GM12874 (cell line): Measurements from ENCODE around the gene DIAPH3.

Source experiments
- CTCF ChIP-seq: IDR thresholded peaks from 2 replicates; pipeline ENCODE4 v1.5.1; 2011; ENCODE audit warnings: low read depth, mild to moderate bottlenecking, control low read depth, low read length, moderate library complexity; ENCODE audit not compliant: insufficient read depth

The DIAPH3 gene

DNA sequence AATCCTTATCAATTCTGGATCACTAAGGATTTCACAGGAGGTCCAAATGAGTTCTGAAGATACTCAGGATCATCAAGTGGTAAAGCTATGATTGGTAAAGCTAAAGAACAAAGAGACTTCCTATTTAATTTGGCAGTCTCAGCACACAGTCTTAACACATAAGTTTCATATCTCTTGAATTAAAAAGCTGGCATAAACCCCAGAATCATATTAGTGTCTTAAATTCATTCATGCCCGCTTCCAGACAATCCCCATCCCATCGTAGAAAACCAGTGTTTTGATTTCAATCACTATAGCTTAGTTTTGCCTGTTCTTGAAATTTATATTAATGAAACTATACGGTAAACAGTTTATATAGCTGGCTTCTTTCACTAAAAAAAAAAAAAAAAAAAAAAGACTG is 278.7 kb downstream of the DIAPH3 start:
- no peak for TF ChIP-seq CTCF

DNA sequence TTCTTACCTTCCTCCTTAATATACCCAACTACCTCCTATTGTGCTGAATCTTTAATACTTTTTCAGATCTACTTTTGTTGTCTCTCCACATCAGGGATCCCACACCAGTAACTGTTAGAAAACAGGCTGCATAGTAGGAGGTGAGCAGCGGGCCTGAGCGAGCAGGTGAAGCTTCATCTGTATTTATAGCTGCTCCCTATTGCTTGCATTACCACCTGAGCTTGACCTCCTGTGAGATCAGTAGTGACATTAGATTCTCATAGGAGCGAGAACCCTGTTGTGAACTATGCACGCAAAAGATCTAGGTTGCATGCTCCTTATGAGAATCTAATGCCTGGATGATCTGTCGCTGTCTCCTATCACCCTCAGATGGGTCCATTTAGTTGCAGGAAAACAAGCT is 279.8 kb downstream of the DIAPH3 start:
- TF ChIP-seq CTCF, result no peak

DNA sequence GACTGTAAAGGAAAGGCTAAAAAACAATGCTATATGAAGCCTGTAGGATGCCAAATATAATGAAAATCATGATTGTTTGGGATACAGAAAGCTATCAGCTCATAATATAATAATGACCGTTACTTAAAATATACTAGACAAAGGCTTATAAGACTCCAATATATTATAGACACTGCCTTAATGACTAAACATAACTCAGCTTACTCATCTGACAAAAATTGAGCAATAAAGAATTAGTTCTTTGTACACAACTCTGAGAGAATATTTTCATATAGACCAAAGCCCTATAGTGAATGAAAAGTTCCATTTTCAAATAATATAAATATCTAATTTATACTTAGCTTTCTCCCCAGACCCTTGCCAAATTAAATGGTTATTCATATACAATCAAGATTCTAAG is 283.3 kb downstream of the DIAPH3 start:
- no peak for TF ChIP-seq CTCF

- no peak for TF ChIP-seq CTCF
Measured at GRCh38 chr13:59879281-59879680, 284.4 kb downstream of the DIAPH3 start.

DNA sequence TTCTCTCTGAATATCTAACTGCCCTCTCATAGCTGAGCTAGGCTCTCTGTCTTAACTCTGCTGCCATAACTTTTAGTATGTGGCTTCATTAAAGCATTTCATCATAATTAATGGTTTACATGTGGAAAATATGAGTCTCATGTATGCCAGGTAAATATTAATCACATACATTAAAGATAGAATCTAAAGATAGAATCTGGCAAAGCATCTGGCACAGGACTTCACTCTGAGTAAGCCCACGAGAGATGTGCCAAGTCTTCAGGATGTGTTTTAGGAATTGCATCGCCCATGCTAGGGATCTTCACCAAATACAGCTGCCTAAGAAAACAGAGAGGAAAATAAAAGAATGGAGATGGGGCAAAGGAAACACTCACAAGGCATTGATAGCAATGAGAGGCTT is 285.8 kb downstream of the DIAPH3 start:
- no peak for TF ChIP-seq CTCF

- TF ChIP-seq CTCF, result no peak
Measured at GRCh38 chr13:59874973-59875372, 288.8 kb downstream of the DIAPH3 start.

DNA sequence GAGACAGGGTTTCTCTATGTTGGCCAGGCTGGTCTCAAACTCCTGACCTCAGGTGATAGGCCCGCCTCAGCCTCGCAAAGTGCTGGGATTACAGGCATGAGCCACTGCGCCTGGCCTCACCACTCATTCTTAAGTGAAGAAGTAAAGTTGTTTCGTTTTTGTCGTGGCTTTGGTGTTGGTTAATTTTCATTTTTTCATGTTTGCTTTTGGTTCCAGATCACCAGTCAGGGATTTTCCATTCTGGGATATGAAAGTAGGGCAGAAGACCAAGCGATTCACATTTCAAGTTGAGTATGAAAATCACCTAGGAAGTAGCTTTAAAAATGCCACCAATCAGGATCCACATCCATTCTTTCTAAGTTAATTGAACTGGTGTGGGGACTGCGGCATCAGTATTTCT is 289.9 kb downstream of the DIAPH3 start:
- TF ChIP-seq CTCF, result no peak

GRCh38 chr13:59873309-59873708 is 290.4 kb downstream of the DIAPH3 start:
- no peak for TF ChIP-seq CTCF
